HepG2 (cell line): Measurements from ENCODE around the gene ENG. TPM values are rescaled to one million over a fixed set of nuclear protein-coding genes. Genes with fewer than 3 reads are reported as not detected.

ENCODE experiments used
- ATAC-seq: fragments of 200-7000 bp; cut with Tn5 transposase; 3 replicates; pipeline ENCODE4 v1.9.1; 2020; ENCODE audit warnings: mild to moderate bottlenecking, moderate library complexity
- BruUV-seq: library from RNA; stranded (reverse); fragments of 400-500 nt; replicated peaks from 2 replicates; lab custom pipeline; 2021; lab: Mats Ljungman, UMichigan
- CTCF ChIA-PET: fragments of 300-600 bp; formaldehyde crosslinking; extraction: SDS; loops from one replicate; lab custom pipeline; 2021; ENCODE audit warnings: low total read pairs, inconsistent platforms, low intra/inter-chr PET ratio; lab: Yijun Ruan, JAX
- POLR2A ChIA-PET: fragments of 350-600 bp; sonication (Branson Sonifier 250); formaldehyde crosslinking; loops from one replicate; lab custom pipeline; 2020; ENCODE audit warnings: antibody characterized with exemption, inconsistent platforms; lab: Yijun Ruan, JAX
- DNase-seq: peaks from one replicate; pipeline ENCODE4 v3.0.0-alpha.2; 2015; ENCODE audit warnings: low spot score
- FAIRE-seq: peaks from 3 replicates; lab custom pipeline; 2011; peaks lifted over from hg19 to GRCh38; lab: Jason Lieb, UNC
- H2AFZ ChIP-seq: one replicate; pipeline ENCODE4 v1.6.1; 2011; ENCODE audit warnings: low read length, inconsistent platforms
- H3K27ac ChIP-seq: fragments of 300-600 bp; 3 replicates; pipeline ENCODE4 v1.8.0; 2011; ENCODE audit warnings: mixed run types, mild to moderate bottlenecking, mixed read lengths, low read length, inconsistent platforms; ENCODE audit not compliant: insufficient read depth; ENCODE audit errors: extremely low read length
- H3K27me3 ChIP-seq, 2 experiments: fragments of 200-600 bp in 1 of 2; 2 replicates in 1 of 2; 3 replicates in 1 of 2; pipeline versions ENCODE4 v1.6.0 to v1.8.0; 2011; ENCODE audit warnings: low read length in 2 of 2, mild to moderate bottlenecking in 2 of 2, moderate library complexity in 2 of 2, inconsistent platforms in 1 of 2; ENCODE audit not compliant: insufficient read depth in 2 of 2, control insufficient read depth in 1 of 2
- H3K36me3 ChIP-seq, 2 experiments: fragments of 200-600 bp in 1 of 2; replicated peaks in 1 of 2; 2 replicates in 1 of 2; 3 replicates in 1 of 2; pipeline versions ENCODE4 v1.5.1 to v1.8.0; 2011; ENCODE audit warnings: low read length in 2 of 2, inconsistent platforms in 1 of 2; ENCODE audit not compliant: insufficient read depth in 2 of 2, control insufficient read depth in 1 of 2
- H3K4me1 ChIP-seq: 2 replicates; pipeline ENCODE4 v1.5.1; 2012; ENCODE audit warnings: low read length, inconsistent platforms; ENCODE audit not compliant: insufficient read depth
- H3K4me2 ChIP-seq: 2 replicates; pipeline ENCODE4 v1.6.0; 2011; ENCODE audit warnings: low read depth, low read length, inconsistent platforms
- H3K4me3 ChIP-seq, 3 experiments: fragments of 200-600 bp in 1 of 3; sonication (generic), shearing (Covaris generic) in 1 of 3; replicated peaks in 1 of 3; 2 replicates each; pipeline ENCODE4 v1.5.1; 2011 to 2016; ENCODE audit warnings: low read length in 3 of 3, inconsistent platforms in 2 of 3, low read depth in 2 of 3, mild to moderate bottlenecking in 2 of 3, control low read depth in 1 of 3, mixed read lengths in 1 of 3; ENCODE audit not compliant: insufficient read depth in 1 of 3
- H3K79me2 ChIP-seq: one replicate; pipeline ENCODE4 v1.6.1; 2011; ENCODE audit warnings: low read length, inconsistent platforms; ENCODE audit not compliant: insufficient read depth
- H3K9ac ChIP-seq: 2 replicates; pipeline ENCODE4 v1.6.0; 2011; ENCODE audit warnings: mild to moderate bottlenecking, low read depth, low read length, inconsistent platforms; ENCODE audit not compliant: insufficient read depth
- H3K9me3 ChIP-seq: 2 replicates; pipeline ENCODE4 v1.5.1; 2012; ENCODE audit warnings: mild to moderate bottlenecking, low read length
- H4K20me1 ChIP-seq: 2 replicates; pipeline ENCODE4 v1.6.0; 2011; ENCODE audit warnings: inconsistent platforms, mild to moderate bottlenecking, low read length, moderate library complexity; ENCODE audit not compliant: insufficient read depth
- BORCS8-MEF2B ChIP-seq: sonication (generic); formaldehyde crosslinking; IDR thresholded peaks from 2 replicates; pipeline ENCODE4 v1.8.0; 2022; ENCODE audit warnings: mild to moderate bottlenecking, missing genetic modification reagents
- DMTF1 ChIP-seq: sonication (generic); formaldehyde crosslinking; IDR thresholded peaks from 2 replicates; pipeline ENCODE4 v1.4.0; 2020; ENCODE audit warnings: mild to moderate bottlenecking, missing genetic modification reagents
- KAT7 ChIP-seq: IDR thresholded peaks from 2 replicates; pipeline ENCODE4 v1.6.1; 2018; ENCODE audit warnings: borderline replicate concordance, missing compliant biosample characterization
- NFIB ChIP-seq: sonication (generic); formaldehyde crosslinking; IDR thresholded peaks from 2 replicates; pipeline ENCODE4 v1.9.0; 2021; ENCODE audit warnings: missing genetic modification reagents, mild to moderate bottlenecking, borderline replicate concordance
- PAWR ChIP-seq: sonication (generic); formaldehyde crosslinking; IDR thresholded peaks from 2 replicates; pipeline ENCODE4 v1.4.0; 2020; ENCODE audit warnings: missing genetic modification reagents, mild to moderate bottlenecking, borderline replicate concordance
- TBP ChIP-seq: sonication (generic); formaldehyde crosslinking; IDR thresholded peaks from 2 replicates; pipeline ENCODE4 v1.5.0; 2020; ENCODE audit warnings: missing genetic modification reagents
- ZBTB38 ChIP-seq: sonication (generic); formaldehyde crosslinking; IDR thresholded peaks from 2 replicates; pipeline ENCODE4 v1.5.1; 2020; ENCODE audit warnings: mild to moderate bottlenecking, missing genetic modification reagents
- ZFP82 ChIP-seq: sonication (generic); formaldehyde crosslinking; IDR thresholded peaks from 2 replicates; pipeline ENCODE4 v1.5.1; 2020; ENCODE audit warnings: mild to moderate bottlenecking, missing genetic modification reagents, borderline replicate concordance
- ZNF12 ChIP-seq: sonication (generic); formaldehyde crosslinking; IDR thresholded peaks from 2 replicates; pipeline ENCODE4 v1.5.0; 2020; ENCODE audit warnings: missing genetic modification reagents
- ZNF275 ChIP-seq: sonication (generic); formaldehyde crosslinking; IDR thresholded peaks from 2 replicates; pipeline ENCODE4 v1.8.0; 2022; ENCODE audit warnings: missing genetic modification reagents, mild to moderate bottlenecking, inconsistent platforms, borderline replicate concordance
- ZNF30 ChIP-seq: sonication (generic); formaldehyde crosslinking; IDR thresholded peaks from 2 replicates; pipeline ENCODE4 v1.5.0; 2020; ENCODE audit warnings: mild to moderate bottlenecking, missing genetic modification reagents
- ZNF430 ChIP-seq: sonication (generic); formaldehyde crosslinking; IDR thresholded peaks from 2 replicates; pipeline ENCODE4 v1.9.0; 2021; ENCODE audit warnings: mild to moderate bottlenecking, missing genetic modification reagents
- ZNF646 ChIP-seq: sonication (generic); formaldehyde crosslinking; IDR thresholded peaks from 2 replicates; pipeline ENCODE4 v1.9.0; 2021; ENCODE audit warnings: mild to moderate bottlenecking, missing genetic modification reagents
- ZSCAN12 ChIP-seq: sonication (generic); formaldehyde crosslinking; IDR thresholded peaks from 2 replicates; pipeline ENCODE4 v1.9.0; 2021; ENCODE audit warnings: mild to moderate bottlenecking, missing genetic modification reagents
- ZSCAN25 ChIP-seq: sonication (generic); formaldehyde crosslinking; IDR thresholded peaks from 2 replicates; pipeline ENCODE4 v1.8.0; 2022; ENCODE audit warnings: mild to moderate bottlenecking, missing genetic modification reagents
- WGBS: methylation state at CpG from one replicate; pipeline ENCODE4 v1.1.6; 2017; ENCODE audit warnings: low lambda C conversion rate; 5-methylcytosine and 5-hydroxymethylcytosine counted together
- in situ Hi-C: cut with HindIII; loops from 2 replicates; pipeline ENCODE4 v1.10.0; 2017; ENCODE audit warnings: low pct_unique_long_range_greater_than_20kb; ENCODE audit not compliant: extremely low pct_ligation_motif_present
- intact Hi-C: fragments of 100-400 bp; cut with micrococcal nuclease; formaldehyde crosslinking; loops from one replicate; pipeline ENCODE4 v1.10.0; 2022; ENCODE audit not compliant: unreplicated experiment
- polyA plus RNA-seq, 8 experiments: library from polyadenylated mRNA; depleted of rRNA in 3 of 8; stranded (reverse) in 7 of 8; unstranded in 1 of 8; fragments of >200 nt; fragmentation: Illumina TruSeq in 4 of 8; extraction: Trizol in 4 of 8; gene quantifications; 2 replicates each; pipeline versions ENCODE4 v1.2.1 to v1.2.3, GENCODE V29; 2011 to 2016; ENCODE audit warnings: low read depth in 4 of 8, missing spikeins in 1 of 8, mixed read lengths in 1 of 8; ENCODE audit not compliant: insufficient read depth in 1 of 8
- total RNA-seq, 5 experiments: library from RNA; depleted of rRNA; stranded (reverse); fragments of >200 nt; fragmentation: Illumina TruSeq; extraction: Trizol; gene quantifications; 2 replicates each; pipeline ENCODE4 v1.2.3, GENCODE V29; 2016; ENCODE audit warnings: low read depth in 1 of 5

Gene ENG
- total and polyA plus RNA-seq, 2 of the 13 experiments (the other 11 are each of a cell fraction or from before 2014, with no cell fraction given), result 0.02 to 1.1 TPM

DNA sequence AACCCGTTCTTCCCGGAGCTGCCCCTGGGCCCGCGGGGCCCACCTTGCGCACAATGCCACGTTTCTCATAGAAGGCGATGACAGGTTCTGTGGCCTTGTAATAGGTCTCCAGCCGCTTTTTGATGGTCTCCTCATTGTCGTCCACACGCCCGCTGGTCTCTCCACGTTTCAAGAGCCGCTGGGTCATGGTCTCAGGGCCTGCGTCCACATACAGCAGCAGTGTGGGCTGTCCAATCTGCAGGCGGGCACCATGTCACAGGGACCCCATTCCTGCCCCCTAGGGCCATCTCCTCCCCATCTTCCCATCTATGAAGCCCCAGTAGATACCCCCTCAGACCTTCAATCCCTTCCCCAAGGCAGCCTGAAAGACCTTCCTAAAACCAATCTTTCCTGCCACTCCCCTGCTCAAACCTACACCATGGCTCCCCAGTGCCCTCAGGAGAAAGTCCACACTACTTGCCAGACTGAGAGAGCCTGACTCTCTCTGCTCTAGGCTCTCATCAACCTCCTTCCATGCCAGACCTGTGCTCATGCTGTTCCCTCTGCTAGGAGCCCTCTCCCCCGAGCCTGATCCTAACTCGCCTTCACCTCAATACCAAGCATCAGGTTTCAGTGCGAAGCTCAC is 13.9 kb upstream of the ENG start:
- WGBS, result 90% methylated on average over 18 of the region's 18 CpGs
- Histone ChIP-seq H3K9ac (no peak overlapping the region), H3K4me3 (no peak overlapping the region), H3K9me3 (no peaks in the 10 kb centered on the region), H4K20me1 (no peaks in the 10 kb centered on the region), H3K79me2 (no peaks in the 10 kb centered on the region), H3K4me2 (no peak overlapping the region), H3K4me1 (peaks cover 18% of the 10 kb centered on the region), H3K27ac (no peak overlapping the region), H2AFZ (no peak overlapping the region), H3K27me3 (no peaks in the 10 kb centered on the region), H3K36me3 (no peaks in the 10 kb centered on the region; a peak in 2 of 5 replicates)
- no peak for DNase-seq
- intact Hi-C loops (no loop called here), in situ Hi-C loops (no loop called here)
- no TSS peak for BruUV-seq
- no peak for FAIRE-seq
- POLR2A ChIA-PET, result no interaction called here
- CTCF ChIA-PET, result no interaction called here
- ATAC-seq, result no peak
- TF ChIP-seq ZNF30 (no peak), BORCS8-MEF2B (no peak), ZNF646 (CRISPR knock-in tag) (no peak), TBP (CRISPR knock-in tag) (no peak), ZBTB38 (CRISPR knock-in tag) (no peak), KAT7 (CRISPR knock-in tag) (no peak), NFIB (no peak), ZNF275 (CRISPR knock-in tag) (no peak), ZSCAN25 (CRISPR knock-in tag) (no peak), PAWR (CRISPR knock-in tag) (no peak), ZSCAN12 (CRISPR knock-in tag) (no peak), ZFP82 (no peak), ZNF430 (CRISPR knock-in tag) (no peak), ZNF12 (CRISPR knock-in tag) (no peak), DMTF1 (no peak)
